K562 (cell line): ENCODE measurements around the gene ITPRIP. TPM values are rescaled to one million over a fixed set of nuclear protein-coding genes. Genes with fewer than 3 reads are reported as not detected.
A peak's percentile ranks its signal among the peaks of the same experiment; 100 is the strongest.

Experiments used
- ATAC-seq: fragments of 200-7000 bp; cut with Tn5 transposase; 3 replicates; pipeline ENCODE4 v1.9.1; 2020; ENCODE audit warnings: moderate library complexity
- BruUV-seq: library from RNA; stranded (reverse); fragments of 400-500 nt; replicated peaks from 2 replicates; lab custom pipeline; 2021; lab: Mats Ljungman, UMichigan
- CTCF ChIA-PET: fragments of 300-600 bp; formaldehyde crosslinking; extraction: SDS; loops from one replicate; lab custom pipeline; 2021; ENCODE audit warnings: low intra/inter-chr PET ratio; lab: Yijun Ruan, JAX
- POLR2A ChIA-PET: fragments of 300-600, 350-650 bp; sonication (Branson Sonifier 250); formaldehyde crosslinking; extraction: SDS; loops from one replicate; lab custom pipeline; 2021; ENCODE audit warnings: antibody characterized with exemption, inconsistent platforms; lab: Yijun Ruan, JAX
- DNase-seq, 4 experiments: peaks; one replicate each; pipeline versions ENCODE4 v3.0.0 to v3.0.0-alpha.2; 2011 to 2018; ENCODE audit warnings: low spot score in 3 of 4, mixed read lengths in 3 of 4; ENCODE audit errors: extremely low read depth in 1 of 4
- FAIRE-seq: peaks from 2 replicates; lab custom pipeline; 2011; peaks lifted over from hg19 to GRCh38; lab: Jason Lieb, UNC
- H2AFZ ChIP-seq: 2 replicates; pipeline ENCODE4 v1.6.0; 2011; ENCODE audit warnings: low read depth, low read length, control low read depth, inconsistent platforms
- H3K27ac ChIP-seq: fragments of 200-600 bp; 3 replicates; pipeline ENCODE4 v1.8.0; 2011; ENCODE audit warnings: low read depth, mild to moderate bottlenecking, control low read depth, inconsistent platforms, low read length, moderate library complexity, mixed read lengths; ENCODE audit errors: extremely low read depth
- H3K27me3 ChIP-seq, 2 experiments: fragments of 300-600 bp in 1 of 2; 2 replicates in 1 of 2; 3 replicates in 1 of 2; pipeline versions ENCODE4 v1.6.0 to v1.8.0; 2011; ENCODE audit warnings: inconsistent platforms in 2 of 2, low read length in 2 of 2, mild to moderate bottlenecking in 1 of 2, mixed read lengths in 1 of 2, moderate library complexity in 1 of 2; ENCODE audit not compliant: control insufficient read depth in 2 of 2, insufficient read depth in 2 of 2
- H3K36me3 ChIP-seq: fragments of 300-600 bp; 3 replicates; pipeline ENCODE4 v1.8.0; 2011; ENCODE audit warnings: mild to moderate bottlenecking, low read length, inconsistent platforms; ENCODE audit not compliant: control insufficient read depth, insufficient read depth
- H3K4me1 ChIP-seq, 2 experiments: fragments of 200-600 bp in 1 of 2; replicated peaks in 1 of 2; 2 replicates in 1 of 2; 3 replicates in 1 of 2; pipeline versions ENCODE4 v1.5.1 to v1.8.0; 2011; ENCODE audit warnings: inconsistent platforms in 2 of 2, low read length in 2 of 2, mild to moderate bottlenecking in 1 of 2, mixed read lengths in 1 of 2, moderate library complexity in 1 of 2; ENCODE audit not compliant: control insufficient read depth in 2 of 2, insufficient read depth in 2 of 2
- H3K4me2 ChIP-seq: 2 replicates; pipeline ENCODE4 v1.6.1; 2011; ENCODE audit warnings: low read length, control low read depth, inconsistent platforms, mixed read lengths; ENCODE audit not compliant: insufficient read depth
- H3K4me3 ChIP-seq: fragments of 200-600 bp; sonication (generic), shearing (Covaris generic); 2 replicates; pipeline ENCODE4 v1.5.1; 2016; ENCODE audit warnings: control low read depth, inconsistent platforms
- H3K79me2 ChIP-seq: fragments of 200-600 bp; 3 replicates; pipeline ENCODE4 v1.8.0; 2011; ENCODE audit warnings: low read length, inconsistent platforms; ENCODE audit not compliant: control insufficient read depth, insufficient read depth
- H3K9ac ChIP-seq, 2 experiments: 2 replicates each; pipeline versions ENCODE4 v1.6.0 to v1.6.1; 2011; ENCODE audit warnings: low read depth in 2 of 2, low read length in 2 of 2, control low read depth in 1 of 2, inconsistent platforms in 1 of 2, mild to moderate bottlenecking in 1 of 2, mixed read lengths in 1 of 2; ENCODE audit not compliant: insufficient read depth in 1 of 2
- H3K9me1 ChIP-seq: one replicate; pipeline ENCODE4 v1.6.0; 2011; ENCODE audit warnings: inconsistent platforms, mild to moderate bottlenecking, low read length, moderate library complexity; ENCODE audit not compliant: control insufficient read depth, insufficient read depth
- H3K9me3 ChIP-seq: replicated peaks from 2 replicates; pipeline ENCODE4 v1.5.1; 2011; ENCODE audit warnings: low read depth, low read length, inconsistent platforms; ENCODE audit not compliant: control insufficient read depth, insufficient read depth
- H4K20me1 ChIP-seq: replicated peaks from 2 replicates; pipeline ENCODE4 v1.6.1; 2011; ENCODE audit warnings: low read length, inconsistent platforms, mixed read lengths; ENCODE audit not compliant: control insufficient read depth, insufficient read depth
- CBFA2T3 ChIP-seq: fragments of 450-650 bp; IDR thresholded peaks from 2 replicates; pipeline ENCODE4 v1.6.1; 2017
- CC2D1A ChIP-seq: fragments of 450-650 bp; IDR thresholded peaks from 2 replicates; pipeline ENCODE4 v1.6.1; 2017; ENCODE audit warnings: mild to moderate bottlenecking
- CCNT2 ChIP-seq: IDR thresholded peaks from 2 replicates; pipeline ENCODE4 v1.6.1; 2011; ENCODE audit warnings: borderline replicate concordance, low read depth, mild to moderate bottlenecking, moderate library complexity, mixed read lengths, low read length; ENCODE audit not compliant: insufficient read length; ENCODE audit errors: extremely low read depth
- CHD1 ChIP-seq: fragments of 200-600 bp; sonication (generic); IDR thresholded peaks from one replicate; pipeline ENCODE4 v1.6.1; 2012; ENCODE audit warnings: mild to moderate bottlenecking, moderate library complexity, low read length, inconsistent platforms
- CXXC5 ChIP-seq: fragments of 250-450 bp; sonication (Bioruptor Pico); IDR thresholded peaks from 2 replicates; pipeline ENCODE4 v1.8.0; 2022; ENCODE audit warnings: inconsistent platforms, mild to moderate bottlenecking, moderate library complexity
- DMBX1 ChIP-seq: fragments of 250-450 bp; sonication (Bioruptor Pico); IDR thresholded peaks from 2 replicates; pipeline ENCODE4 v1.8.0; 2022; ENCODE audit warnings: inconsistent platforms, mild to moderate bottlenecking, moderate library complexity, borderline replicate concordance
- EP300 ChIP-seq: IDR thresholded peaks from 2 replicates; pipeline ENCODE4 v1.6.1; 2012; ENCODE audit warnings: low read length, improper control_type of control experiment
- FOXK2 ChIP-seq, 2 experiments: fragments of 450-650 bp; IDR thresholded peaks in 1 of 2; conservative IDR thresholded peaks in 1 of 2; 2 replicates each; pipeline ENCODE4 v1.6.1; 2016; ENCODE audit warnings: low read depth in 2 of 2, mild to moderate bottlenecking in 1 of 2
- RBFOX2 ChIP-seq: fragments of 200-400 bp; formaldehyde crosslinking; IDR thresholded peaks from 2 replicates; pipeline ENCODE4 v1.6.1; 2017; ENCODE audit warnings: low read depth, mild to moderate bottlenecking, low read length, moderate library complexity
- TAF1 ChIP-seq: IDR thresholded peaks from 2 replicates; pipeline ENCODE4 v1.6.1; 2011; ENCODE audit warnings: mild to moderate bottlenecking, low read length, moderate library complexity; ENCODE audit not compliant: insufficient read depth, control insufficient read depth, severe bottlenecking; ENCODE audit errors: extremely low read depth
- TAF9B ChIP-seq: fragments of 450-650 bp; IDR thresholded peaks from 2 replicates; pipeline ENCODE4 v1.6.1; 2018; ENCODE audit warnings: mild to moderate bottlenecking; ENCODE audit not compliant: partially characterized antibody
- ZNF175 ChIP-seq: fragments of 200-800 bp; sonication (Bioruptor generic); IDR thresholded peaks from 2 replicates; pipeline ENCODE4 v1.6.1; 2016; ENCODE audit warnings: low read depth, mild to moderate bottlenecking, missing genetic modification characterization, missing compliant biosample characterization
- ZNF263 ChIP-seq: sonication (generic); formaldehyde crosslinking; IDR thresholded peaks from 2 replicates; pipeline ENCODE4 v1.8.0; 2022; ENCODE audit warnings: mild to moderate bottlenecking, missing genetic modification reagents, borderline replicate concordance
- ZNF3 ChIP-seq: fragments of 250-450 bp; sonication (Bioruptor Pico); IDR thresholded peaks from 2 replicates; pipeline ENCODE4 v1.5.0; 2021; ENCODE audit warnings: mild to moderate bottlenecking, moderate library complexity
- ZNF347 ChIP-seq: fragments of 450-650 bp; formaldehyde crosslinking; IDR thresholded peaks from 2 replicates; pipeline ENCODE4 v1.4.0; 2020; ENCODE audit warnings: low read depth, mild to moderate bottlenecking, moderate library complexity
- ZNF695 ChIP-seq: fragments of 450-650 bp; formaldehyde crosslinking; IDR thresholded peaks from 2 replicates; pipeline ENCODE4 v1.4.0; 2020; ENCODE audit warnings: mild to moderate bottlenecking, moderate library complexity
- WGBS: fragments of 100-300 bp; shearing (Covaris generic); methylation state at CpG from one replicate; pipeline ENCODE4 v1.1.6; 2016; ENCODE audit warnings: low coverage, mixed read lengths; ENCODE audit not compliant: insufficient coverage; ENCODE audit errors: missing lambda C conversion rate; 5-methylcytosine and 5-hydroxymethylcytosine counted together
- in situ Hi-C: fragments of 300-500 bp; cut with MboI; formaldehyde crosslinking; loops from 4 replicates; pipeline ENCODE4 v1.15.0; 2018; ENCODE audit warnings: inconsistent platforms, mixed read lengths
- intact Hi-C: fragments of 100-400 bp; cut with micrococcal nuclease; formaldehyde crosslinking; loops from 2 replicates; pipeline ENCODE4 v1.14.2; 2022
- polyA plus RNA-seq, 8 experiments: library from polyadenylated mRNA; depleted of rRNA in 4 of 8; stranded (reverse) in 5 of 8; unstranded in 3 of 8; fragments of >200 nt; fragmentation: Nextera tagmentation in 2 of 8; fragmentation: Illumina TruSeq in 1 of 8; extraction: Ambion mirVana in 2 of 8; extraction: Trizol in 1 of 8; gene quantifications; 2 replicates each; pipeline versions ENCODE4 v1.2.1 to v1.2.3, GENCODE V29; 2011 to 2014; ENCODE audit warnings: inconsistent platforms in 1 of 8, missing spikeins in 1 of 8
- total RNA-seq, 7 experiments: library from RNA; depleted of rRNA in 6 of 7; stranded (reverse); fragments of >200 nt in 6 of 7; fragmentation: Illumina TruSeq in 2 of 7; extraction: Trizol in 2 of 7; gene quantifications; 2 replicates each; pipeline versions ENCODE4 v1.2.1 to v1.2.3, GENCODE V29; 2011 to 2021; ENCODE audit warnings: low replicate concordance in 1 of 7
- TF ChIP-seq, protein P1 (sequence below), 2 experiments: fragments of 450-650 bp; conservative IDR thresholded peaks; 2 replicates each; pipeline ENCODE4 v1.6.1; 2017; ENCODE audit warnings: mild to moderate bottlenecking in 2 of 2, moderate library complexity in 2 of 2
- TF ChIP-seq, protein P2 (sequence below): fragments of 200-800 bp; sonication (Bioruptor generic); IDR thresholded peaks from 2 replicates; pipeline ENCODE4 v1.6.1; 2017; ENCODE audit warnings: missing genetic modification characterization, missing compliant biosample characterization

Gene ITPRIP
- total and polyA plus RNA-seq, 9 of the 15 experiments (the other 6 are each of a cell fraction or from before 2014, with no cell fraction given): 4.4 to 28.5 (median 10.9) TPM

DNA sequence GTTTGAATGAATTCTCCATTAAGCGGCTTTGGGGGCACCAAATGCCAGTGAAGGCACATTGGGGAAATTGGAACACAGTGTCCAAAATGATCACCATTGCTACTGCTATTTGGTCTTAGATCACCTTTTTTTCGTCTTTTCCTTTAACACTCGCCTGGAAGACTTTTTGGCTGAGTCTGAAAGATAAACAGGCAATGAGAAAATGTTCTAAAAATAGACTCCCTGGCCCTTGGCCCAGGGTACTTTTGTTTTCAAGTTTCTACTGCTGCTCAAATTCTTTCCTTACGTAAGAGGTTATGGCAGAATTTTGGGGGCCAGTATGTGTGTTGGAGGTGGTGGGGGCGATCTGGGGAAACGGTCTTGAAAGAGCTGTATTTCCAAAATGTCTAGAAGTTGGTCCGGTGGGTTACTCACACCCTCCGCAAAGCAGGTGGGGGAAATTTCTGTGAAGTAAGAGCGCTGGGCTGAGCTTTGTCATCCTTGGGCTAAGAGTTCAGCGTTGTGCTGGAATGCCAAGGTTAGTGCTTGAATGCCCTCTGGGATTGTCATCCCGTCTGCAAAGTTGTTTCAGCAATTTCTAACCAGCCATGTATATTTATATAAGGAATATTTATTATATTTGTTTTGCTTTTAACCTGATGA lies 1.3 kb upstream of the ITPRIP start:
- Histone ChIP-seq H3K36me3 (peaks cover 15% of the 10 kb centered on the region; the same call in 2 of the 3 replicates), H3K9me1 (no peaks in the 10 kb centered on the region), H3K4me1 (peaks cover 9 to 38% of the 10 kb centered on the region in 2 experiments), H3K79me2 (peaks cover 75% of the 10 kb centered on the region), H3K4me2 (peak overlapping the region; percentile 91), H3K4me3 (peak overlapping the region; percentile 98), H3K9me3 (no peaks in the 10 kb centered on the region), H2AFZ (0 out of 2 replicates have a peak overlapping the region, but pooled peaks have one; percentile 72), H3K27ac (peak overlapping the region; percentile 98), H4K20me1 (0 out of 2 replicates have a peak, but pooled peaks cover 7% of the 10 kb centered on the region), H3K27me3 (no peaks in the 10 kb centered on the region), H3K9ac (peak overlapping the region; percentile 87 to 93; a peak in 3 of 4 replicates)
- POLR2A ChIA-PET: interaction anchor here (0.6 to 1.4 kb wide), 3 partner anchors 14 to 83 kb away, joined by 3 to 5 read pairs (median 3); partner anchors contain the start of gene CFAP58
- peak; percentile 49 for ATAC-seq
- DNase-seq: peak in 2 of 4 experiments; percentile 38 to 66
- CTCF ChIA-PET: no interaction called here
- in situ Hi-C loops (loop anchor here (10.0 kb wide), 1 partner anchor 45 kb away; no protein-coding TSS in a partner anchor), intact Hi-C loops (loop anchor here (1.0 kb wide), 1 partner anchor 8 kb away; no protein-coding TSS in a partner anchor)
- no TSS peak for BruUV-seq
- FAIRE-seq: peak; percentile 74
- 1% methylated on average over 11 of the region's 11 CpGs for WGBS
- TF ChIP-seq, protein P1, sequence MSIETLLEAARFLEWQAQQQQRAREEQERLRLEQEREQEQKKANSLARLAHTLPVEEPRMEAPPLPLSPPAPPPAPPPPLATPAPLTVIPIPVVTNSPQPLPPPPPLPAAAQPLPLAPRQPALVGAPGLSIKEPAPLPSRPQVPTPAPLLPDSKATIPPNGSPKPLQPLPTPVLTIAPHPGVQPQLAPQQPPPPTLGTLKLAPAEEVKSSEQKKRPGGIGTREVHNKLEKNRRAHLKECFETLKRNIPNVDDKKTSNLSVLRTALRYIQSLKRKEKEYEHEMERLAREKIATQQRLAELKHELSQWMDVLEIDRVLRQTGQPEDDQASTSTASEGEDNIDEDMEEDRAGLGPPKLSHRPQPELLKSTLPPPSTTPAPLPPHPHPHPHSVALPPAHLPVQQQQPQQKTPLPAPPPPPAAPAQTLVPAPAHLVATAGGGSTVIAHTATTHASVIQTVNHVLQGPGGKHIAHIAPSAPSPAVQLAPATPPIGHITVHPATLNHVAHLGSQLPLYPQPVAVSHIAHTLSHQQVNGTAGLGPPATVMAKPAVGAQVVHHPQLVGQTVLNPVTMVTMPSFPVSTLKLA (conservative IDR thresholded peaks at IDR 0.05): no peak
- TF ChIP-seq TAF9B (peak; percentile 9), TAF1 (peak; percentile 46), CC2D1A (no peak), FOXK2 (conservative IDR thresholded peaks at IDR 0.05 in 1 of 2, IDR thresholded peaks at IDR 0.05 in 1 of 2; ENCODE audit: low read depth in 2 of 2) (peak in 1 of 2 experiments; percentile 38; a peak in 1 of 4 replicates), ZNF3 (CRISPR knock-in tag) (no peak), ZNF347 (no peak), ZNF263 (no peak), DMBX1 (CRISPR knock-in tag) (0 out of 2 replicates have a peak, but pooled peaks have one; percentile 21), EP300 (peak; percentile 16; the same call in 1 of the 2 replicates), CXXC5 (CRISPR knock-in tag) (0 out of 2 replicates have a peak, but pooled peaks have one; percentile 4), ZNF175 (0 out of 2 replicates have a peak, but pooled peaks have one; percentile 38), CHD1 (peak; percentile 66), ZNF695 (CRISPR knock-in tag) (no peak), CCNT2 (peak; percentile 17), CBFA2T3 (peak; percentile 21; the same call in 1 of the 2 replicates), RBFOX2 (0 out of 2 replicates have a peak, but pooled peaks have one; percentile 32)
- TF ChIP-seq, protein P2, sequence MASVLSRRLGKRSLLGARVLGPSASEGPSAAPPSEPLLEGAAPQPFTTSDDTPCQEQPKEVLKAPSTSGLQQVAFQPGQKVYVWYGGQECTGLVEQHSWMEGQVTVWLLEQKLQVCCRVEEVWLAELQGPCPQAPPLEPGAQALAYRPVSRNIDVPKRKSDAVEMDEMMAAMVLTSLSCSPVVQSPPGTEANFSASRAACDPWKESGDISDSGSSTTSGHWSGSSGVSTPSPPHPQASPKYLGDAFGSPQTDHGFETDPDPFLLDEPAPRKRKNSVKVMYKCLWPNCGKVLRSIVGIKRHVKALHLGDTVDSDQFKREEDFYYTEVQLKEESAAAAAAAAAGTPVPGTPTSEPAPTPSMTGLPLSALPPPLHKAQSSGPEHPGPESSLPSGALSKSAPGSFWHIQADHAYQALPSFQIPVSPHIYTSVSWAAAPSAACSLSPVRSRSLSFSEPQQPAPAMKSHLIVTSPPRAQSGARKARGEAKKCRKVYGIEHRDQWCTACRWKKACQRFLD (CRISPR knock-in tag): peak; percentile 22; the same call in 1 of the 2 replicates
